IMR-90 (cell line): Measurements from ENCODE around the gene LAMA3. TPM values are rescaled to one million over a fixed set of nuclear protein-coding genes. Genes with fewer than 3 reads are reported as not detected.

Experiments
- ATAC-seq: fragments of 200-7000 bp; cut with Tn5 transposase; 2 replicates; pipeline ENCODE4 v1.9.1; 2020; ENCODE audit warnings: low read depth, mild to moderate bottlenecking, moderate library complexity
- BruUV-seq: library from RNA; stranded (reverse); fragments of 400-500 nt; replicated peaks from 2 replicates; lab custom pipeline; 2021; lab: Mats Ljungman, UMichigan
- CTCF ChIA-PET: fragments of 300-600 bp; formaldehyde crosslinking; extraction: SDS; loops from one replicate; lab custom pipeline; 2021; ENCODE audit warnings: antibody characterized with exemption; lab: Yijun Ruan, JAX
- POLR2A ChIA-PET: fragments of 300-600 bp; sonication (Branson Sonifier 250); formaldehyde crosslinking; loops from one replicate; lab custom pipeline; 2022; ENCODE audit warnings: antibody characterized with exemption; ENCODE audit not compliant: unreplicated experiment; lab: Charles Lee
- DNase-seq: peaks from one replicate; pipeline ENCODE4 v3.0.0; 2013
- H2AFZ ChIP-seq: replicated peaks from 2 replicates; pipeline ENCODE3; 2013; ENCODE audit warnings: low read length, mild to moderate bottlenecking; ENCODE audit not compliant: poor library complexity
- H2AK5ac ChIP-seq: 2 replicates; pipeline ENCODE4 v1.6.1; 2013; ENCODE audit warnings: low read depth, low read length, inconsistent platforms
- H2AK9ac ChIP-seq: replicated peaks from 2 replicates; pipeline ENCODE3; 2013; ENCODE audit warnings: mild to moderate bottlenecking, low read depth, low read length, moderate library complexity; ENCODE audit not compliant: poor library complexity
- H2BK120ac ChIP-seq: 2 replicates; pipeline ENCODE4 v1.6.1; 2013; ENCODE audit warnings: low read depth, low read length, inconsistent platforms
- H2BK15ac ChIP-seq: 3 replicates; pipeline ENCODE4 v1.6.1; 2013; ENCODE audit warnings: low read depth, low read length, inconsistent platforms
- H2BK20ac ChIP-seq: 2 replicates; pipeline ENCODE4 v1.6.1; 2013; ENCODE audit warnings: low read depth, mild to moderate bottlenecking, inconsistent platforms, low read length, moderate library complexity
- H2BK5ac ChIP-seq: 2 replicates; pipeline ENCODE4 v1.6.1; 2013; ENCODE audit warnings: mild to moderate bottlenecking, low read depth, low read length, inconsistent platforms; ENCODE audit not compliant: poor library complexity, severe bottlenecking
- H3K14ac ChIP-seq: replicated peaks from 2 replicates; pipeline ENCODE4 v1.6.1; 2013; ENCODE audit warnings: low read depth, low read length, inconsistent platforms
- H3K18ac ChIP-seq: 2 replicates; pipeline ENCODE4 v1.6.1; 2013; ENCODE audit warnings: low read depth, low read length, control low read depth
- H3K23ac ChIP-seq: 2 replicates; pipeline ENCODE4 v1.6.1; 2013; ENCODE audit warnings: low read depth, low read length, inconsistent platforms
- H3K27ac ChIP-seq: 2 replicates; pipeline ENCODE4 v1.5.1; 2013; ENCODE audit warnings: mild to moderate bottlenecking, control low read depth, low read length; ENCODE audit not compliant: insufficient read depth
- H3K27me3 ChIP-seq: 2 replicates; pipeline ENCODE4 v1.6.1; 2013; ENCODE audit warnings: low read length; ENCODE audit not compliant: control insufficient read depth, insufficient read depth
- H3K36me3 ChIP-seq: 2 replicates; pipeline ENCODE4 v1.6.1; 2013; ENCODE audit warnings: low read length, mixed read lengths; ENCODE audit not compliant: control insufficient read depth, insufficient read depth
- H3K4ac ChIP-seq: 2 replicates; pipeline ENCODE4 v1.6.1; 2013; ENCODE audit warnings: low read depth, low read length, inconsistent platforms
- H3K4me1 ChIP-seq: 2 replicates; pipeline ENCODE4 v1.6.1; 2013; ENCODE audit warnings: low read length, mixed read lengths; ENCODE audit not compliant: control insufficient read depth, insufficient read depth
- H3K4me2 ChIP-seq: 2 replicates; pipeline ENCODE4 v1.6.1; 2013; ENCODE audit warnings: low read depth, mild to moderate bottlenecking, control low read depth, low read length, moderate library complexity
- H3K4me3 ChIP-seq: 2 replicates; pipeline ENCODE4 v1.5.1; 2013; ENCODE audit warnings: low read depth, mild to moderate bottlenecking, control low read depth, low read length, moderate library complexity; ENCODE audit not compliant: insufficient read depth
- H3K56ac ChIP-seq: 2 replicates; pipeline ENCODE4 v1.6.1; 2013; ENCODE audit warnings: low read length, inconsistent platforms; ENCODE audit not compliant: insufficient read depth; ENCODE audit errors: extremely low read depth
- H3K79me1 ChIP-seq, 2 experiments: 2 replicates each; pipeline ENCODE4 v1.6.1; 2013; ENCODE audit warnings: low read length in 2 of 2, inconsistent platforms in 1 of 2, low read depth in 1 of 2
- H3K9ac ChIP-seq: 2 replicates; pipeline ENCODE4 v1.6.1; 2013; ENCODE audit warnings: low read depth, low read length, control low read depth
- H3K9me1 ChIP-seq: 2 replicates; pipeline ENCODE4 v1.6.1; 2013; ENCODE audit warnings: low read length, inconsistent platforms; ENCODE audit not compliant: insufficient read depth
- H3K9me3 ChIP-seq: 2 replicates; pipeline ENCODE4 v1.6.1; 2013; ENCODE audit warnings: low read length; ENCODE audit not compliant: control insufficient read depth, insufficient read depth
- H4K20me1 ChIP-seq: 2 replicates; pipeline ENCODE4 v1.6.1; 2013; ENCODE audit warnings: low read length, inconsistent platforms; ENCODE audit not compliant: insufficient read depth
- H4K5ac ChIP-seq: 2 replicates; pipeline ENCODE4 v1.6.1; 2013; ENCODE audit warnings: mild to moderate bottlenecking, low read depth, low read length, control low read depth
- H4K8ac ChIP-seq, 2 experiments: 2 replicates each; pipeline ENCODE4 v1.6.1; 2013; ENCODE audit warnings: low read depth in 2 of 2, low read length in 2 of 2, control low read depth in 1 of 2, inconsistent platforms in 1 of 2
- H4K91ac ChIP-seq: 2 replicates; pipeline ENCODE4 v1.6.1; 2013; ENCODE audit warnings: low read depth, low read length, inconsistent platforms; ENCODE audit not compliant: insufficient read depth
- MXI1 ChIP-seq: IDR thresholded peaks from 2 replicates; pipeline ENCODE4 v1.6.1; 2012; ENCODE audit warnings: low read depth, mild to moderate bottlenecking, low read length, moderate library complexity, borderline replicate concordance
- RCOR1 ChIP-seq: IDR thresholded peaks from 2 replicates; pipeline ENCODE4 v1.6.1; 2012; ENCODE audit warnings: mild to moderate bottlenecking, low read length, improper control_type of control experiment; ENCODE audit not compliant: insufficient replicate concordance
- SMC3 ChIP-seq: fragments of 150-350 bp; IDR thresholded peaks from 2 replicates; pipeline ENCODE4 v1.6.1; 2016; ENCODE audit warnings: low read depth, mild to moderate bottlenecking, antibody characterized with exemption, low read length, moderate library complexity
- WGBS, 2 experiments: methylation state at CpG; one replicate each; pipeline versions ENCODE4 v1.1.5 to v1.1.7; 2013; ENCODE audit warnings: missing lambda C conversion rate in 2 of 2; ENCODE audit not compliant: insufficient read length in 1 of 2; ENCODE audit errors: extremely low coverage in 2 of 2; 5-methylcytosine and 5-hydroxymethylcytosine counted together
- dilution Hi-C: fragments of 300-500 bp; cut with HindIII; formaldehyde crosslinking; loops from one replicate; pipeline ENCODE4 v1.14.3; 2018; ENCODE audit warnings: low sequenced_read_pairs; ENCODE audit not compliant: unreplicated experiment
- in situ Hi-C: fragments of 300-500 bp; cut with MboI; formaldehyde crosslinking; loops from 3 replicates; pipeline ENCODE4 v1.14.3; 2019; ENCODE audit warnings: low sequenced_read_pairs, inconsistent platforms, mixed read lengths
- intact Hi-C: fragments of 100-400 bp; cut with micrococcal nuclease; formaldehyde crosslinking; loops from 2 replicates; pipeline ENCODE4 v1.10.0; 2022
- polyA plus RNA-seq, 3 experiments: library from polyadenylated mRNA; depleted of rRNA; stranded (reverse); fragments of >200 nt; gene quantifications; 2 replicates each; pipeline ENCODE4 v1.2.3, GENCODE V29; 2012; ENCODE audit warnings: low replicate concordance in 1 of 3
- total RNA-seq: library from RNA; depleted of rRNA; stranded (reverse); fragments of >200 nt; gene quantifications from 2 replicates; pipeline ENCODE4 v1.2.3, GENCODE V29; 2012

LAMA3 gene
- total and polyA plus RNA-seq, 2 of the 4 experiments (the other 2 are of a cell fraction) = 0.18 to 0.19 TPM

DNA sequence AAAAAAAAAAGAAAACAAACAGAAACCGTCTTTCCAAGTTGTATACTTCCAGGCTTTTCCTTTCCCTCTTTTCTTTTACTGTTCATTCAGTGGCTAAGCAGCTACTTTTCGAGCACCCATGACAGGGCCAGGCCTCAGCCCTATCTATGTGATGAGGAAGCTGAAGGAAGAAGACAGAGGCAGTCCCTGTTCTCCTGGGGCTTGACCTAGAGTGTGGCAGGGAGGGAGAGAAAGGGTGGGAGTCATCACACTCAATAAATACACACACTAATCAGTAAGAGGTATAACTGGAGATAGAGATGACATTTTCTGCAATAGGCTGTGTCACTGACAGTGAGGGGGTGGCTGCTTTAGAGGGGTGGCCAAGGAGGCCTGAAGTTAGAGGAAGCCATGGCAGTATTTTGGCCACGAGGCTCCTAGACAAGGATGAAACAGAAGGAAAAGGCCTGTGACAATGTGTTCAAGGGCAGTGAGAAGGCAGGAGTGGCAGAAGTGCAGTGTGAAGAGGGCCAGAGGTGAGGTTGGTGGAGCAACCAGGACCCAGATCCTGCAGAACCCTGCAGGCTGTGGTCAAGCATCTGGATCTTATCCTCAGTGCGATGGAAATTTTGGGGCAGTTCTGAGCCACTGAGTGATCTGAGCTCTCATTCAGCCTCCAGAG lies 193.5 kb downstream of the LAMA3 start:
- H3K9me3 ChIP-seq = no peaks in the 10 kb centered on the region
- no peaks in the 10 kb centered on the region for H3K79me1 ChIP-seq
- H2BK15ac ChIP-seq = no peak overlapping the region
- H3K56ac ChIP-seq = no peak overlapping the region
- H2BK120ac ChIP-seq = 0 out of 2 replicates have a peak overlapping the region, but pooled peaks have one; percentile 5
- no peak overlapping the region for H4K8ac ChIP-seq
- no peak overlapping the region for H3K4me2 ChIP-seq
- H4K5ac ChIP-seq = no peak overlapping the region
- H2AK5ac ChIP-seq = no peak overlapping the region; the same call in 1 of the 2 replicates
- H3K4me3 ChIP-seq = no peak overlapping the region
- dilution Hi-C loops (no loop called here), in situ Hi-C loops (no loop called here), intact Hi-C loops (no loop called here)
- H4K91ac ChIP-seq = no peak overlapping the region
- no peak overlapping the region for H3K18ac ChIP-seq
- H3K4me1 ChIP-seq = peaks cover 3% of the 10 kb centered on the region; the same call in 1 of the 2 replicates
- H2AFZ ChIP-seq = peak overlapping the region; percentile 51
- H3K9ac ChIP-seq = no peak overlapping the region
- ChIA-PET POLR2A (no interaction called here), CTCF (no interaction called here)
- H2BK5ac ChIP-seq = no peak overlapping the region
- no peak overlapping the region for H3K14ac ChIP-seq
- no TSS peak for BruUV-seq
- H3K4ac ChIP-seq = no peak overlapping the region
- H3K27me3 ChIP-seq = 0 out of 2 replicates have a peak, but pooled peaks cover 2% of the 10 kb centered on the region
- ATAC-seq (no peak), DNase-seq (no peak)
- no peak overlapping the region; the same call in 1 of the 2 replicates for H3K23ac ChIP-seq
- TF ChIP-seq RCOR1 (no peak), MXI1 (no peak), SMC3 (no peak)
- no peaks in the 10 kb centered on the region for H3K9me1 ChIP-seq
- H3K27ac ChIP-seq = no peak overlapping the region
- no peak overlapping the region for H2BK20ac ChIP-seq
- no peaks in the 10 kb centered on the region for H4K20me1 ChIP-seq
- H2AK9ac ChIP-seq = no peak overlapping the region
- WGBS, 2 experiments = 100% methylated on average over 1 of the region's 4 CpGs; no CpG with 5 or more reads in 1 of the 2 experiments
- H3K36me3 ChIP-seq = no peaks in the 10 kb centered on the region
